Neural cell (in vitro differentiated cells): ENCODE results near the gene FBLN7. TPM values are rescaled to one million over a fixed set of nuclear protein-coding genes. Genes with fewer than 3 reads are reported as not detected.
"Not testable (repeated sequence)": the region's sequence is repeated elsewhere in the genome, so short reads cannot be mapped to it uniquely, and the experiment has no call there.

ENCODE experiments used
- H2AFZ ChIP-seq: fragments of 200-600, 300-800 bp; sonication (generic), shearing (Covaris generic); 2 replicates; pipeline ENCODE4 v1.6.0; 2014; ENCODE audit warnings: low read depth, mild to moderate bottlenecking, antibody characterized with exemption, low read length, moderate library complexity
- H3F3A ChIP-seq: fragments of 200-600 bp; shearing (Covaris generic); 2 replicates; pipeline ENCODE4 v1.6.1; 2016; ENCODE audit warnings: mild to moderate bottlenecking, moderate library complexity, mixed read lengths, antibody characterized with exemption, low read length; ENCODE audit not compliant: insufficient read depth, poor library complexity, severe bottlenecking
- H3K27ac ChIP-seq: fragments of 200-600, 300-800 bp; sonication (generic), shearing (Covaris generic); 2 replicates; pipeline ENCODE4 v1.5.1; 2014; ENCODE audit warnings: mild to moderate bottlenecking, low read length, moderate library complexity
- H3K27me3 ChIP-seq: fragments of 300-800, 200-600 bp; sonication (generic), shearing (Covaris generic); 2 replicates; pipeline ENCODE4 v1.6.0; 2014; ENCODE audit warnings: mild to moderate bottlenecking, low read depth, low read length, moderate library complexity; ENCODE audit not compliant: insufficient read depth
- H3K36me3 ChIP-seq: fragments of 300-800, 200-600 bp; sonication (generic), shearing (Covaris generic); 2 replicates; pipeline ENCODE4 v1.5.1; 2014; ENCODE audit warnings: mild to moderate bottlenecking, antibody characterized with exemption, low read length, moderate library complexity; ENCODE audit not compliant: insufficient read depth
- H3K4me2 ChIP-seq: fragments of 300-800, 200-600 bp; sonication (generic), shearing (Covaris generic); 2 replicates; pipeline ENCODE4 v1.6.0; 2014; ENCODE audit warnings: mild to moderate bottlenecking, low read length
- H3K4me3 ChIP-seq: fragments of 300-800, 200-600 bp; sonication (generic), shearing (Covaris generic); 2 replicates; pipeline ENCODE4 v1.5.1; 2014; ENCODE audit warnings: mild to moderate bottlenecking, low read length, moderate library complexity
- H3K79me2 ChIP-seq: fragments of 200-600 bp; shearing (Covaris generic); replicated peaks from 2 replicates; pipeline ENCODE4 v1.6.0; 2014; ENCODE audit warnings: mild to moderate bottlenecking, low read length, moderate library complexity; ENCODE audit not compliant: insufficient read depth
- H3K9ac ChIP-seq: fragments of 300-800, 200-600 bp; sonication (generic), shearing (Covaris generic); 2 replicates; pipeline ENCODE4 v1.6.1; 2016; ENCODE audit warnings: mild to moderate bottlenecking, low read length, mixed read lengths
- H3K9me2 ChIP-seq: fragments of 200-600 bp; shearing (Covaris generic); 2 replicates; pipeline ENCODE4 v1.6.1; 2016; ENCODE audit warnings: mild to moderate bottlenecking, low read length, mixed read lengths; ENCODE audit not compliant: insufficient read depth
- H3K9me3 ChIP-seq: fragments of 200-600, 300-800 bp; sonication (generic), shearing (Covaris generic); 2 replicates; pipeline ENCODE4 v1.6.1; 2016; ENCODE audit warnings: mild to moderate bottlenecking, mixed run types, low read length, moderate library complexity, mixed read lengths
- H4K20me1 ChIP-seq: fragments of 200-600 bp; shearing (Covaris generic); 2 replicates; pipeline ENCODE4 v1.6.1; 2016; ENCODE audit warnings: mild to moderate bottlenecking, mixed run types; ENCODE audit not compliant: insufficient read depth
- CTCF ChIP-seq: fragments of 450-650 bp; IDR thresholded peaks from 2 replicates; pipeline ENCODE4 v1.5.1; 2014; ENCODE audit warnings: antibody characterized with exemption, mild to moderate bottlenecking, moderate library complexity; ENCODE audit not compliant: poor library complexity, severe bottlenecking
- EP300 ChIP-seq: fragments of 450-650 bp; conservative IDR thresholded peaks from 2 replicates; pipeline ENCODE4 v1.6.1; 2014; ENCODE audit warnings: antibody characterized with exemption, mild to moderate bottlenecking, moderate library complexity; ENCODE audit not compliant: poor library complexity, severe bottlenecking
- EZH2 ChIP-seq: fragments of 200-600, 300-800 bp; shearing (Covaris generic), sonication (generic); IDR thresholded peaks from 2 replicates; pipeline ENCODE4 v1.6.1; 2014; ENCODE audit warnings: antibody characterized with exemption, low read length, borderline replicate concordance, mild to moderate bottlenecking; ENCODE audit not compliant: insufficient read depth, poor library complexity, severe bottlenecking
- MXI1 ChIP-seq: fragments of 450-650 bp; conservative IDR thresholded peaks from 2 replicates; pipeline ENCODE4 v1.6.1; 2014; ENCODE audit warnings: antibody characterized with exemption, mild to moderate bottlenecking; ENCODE audit not compliant: poor library complexity, severe bottlenecking
- POLR2AphosphoS5 ChIP-seq: IDR thresholded peaks from 2 replicates; pipeline ENCODE4 v1.6.1; 2012
- RAD21 ChIP-seq: fragments of 450-650 bp; conservative IDR thresholded peaks from 2 replicates; pipeline ENCODE4 v1.6.1; 2014; ENCODE audit warnings: antibody characterized with exemption, mild to moderate bottlenecking, moderate library complexity
- SMC3 ChIP-seq: fragments of 450-650 bp; conservative IDR thresholded peaks from 2 replicates; pipeline ENCODE4 v1.6.1; 2014; ENCODE audit warnings: antibody characterized with exemption, mild to moderate bottlenecking, moderate library complexity; ENCODE audit not compliant: poor library complexity
- TAF1 ChIP-seq: IDR thresholded peaks from 2 replicates; pipeline ENCODE4 v1.6.1; 2012; ENCODE audit warnings: low read depth
- polyA plus RNA-seq: library from polyadenylated mRNA; depleted of rRNA; stranded (reverse); fragments of >200 nt; gene quantifications from 2 replicates; pipeline ENCODE4 v1.2.3, GENCODE V29; 2014
- TF ChIP-seq, protein P1 (sequence below): IDR thresholded peaks from 2 replicates; pipeline ENCODE4 v1.6.1; 2012; ENCODE audit warnings: borderline replicate concordance

Gene FBLN7
- polyA plus RNA-seq, 1 donor from 2014 or later = not detected

GRCh38 chr2:112204411-112204810 lies 66.2 kb downstream of the FBLN7 start:
- H3K27me3 ChIP-seq = no peaks in the 10 kb centered on the region
- no peaks in the 10 kb centered on the region for H4K20me1 ChIP-seq
- TF ChIP-seq MXI1 (no peak), EP300 (no peak), TAF1 (no peak), CTCF (no peak), RAD21 (no peak)
- TF ChIP-seq, protein P1, sequence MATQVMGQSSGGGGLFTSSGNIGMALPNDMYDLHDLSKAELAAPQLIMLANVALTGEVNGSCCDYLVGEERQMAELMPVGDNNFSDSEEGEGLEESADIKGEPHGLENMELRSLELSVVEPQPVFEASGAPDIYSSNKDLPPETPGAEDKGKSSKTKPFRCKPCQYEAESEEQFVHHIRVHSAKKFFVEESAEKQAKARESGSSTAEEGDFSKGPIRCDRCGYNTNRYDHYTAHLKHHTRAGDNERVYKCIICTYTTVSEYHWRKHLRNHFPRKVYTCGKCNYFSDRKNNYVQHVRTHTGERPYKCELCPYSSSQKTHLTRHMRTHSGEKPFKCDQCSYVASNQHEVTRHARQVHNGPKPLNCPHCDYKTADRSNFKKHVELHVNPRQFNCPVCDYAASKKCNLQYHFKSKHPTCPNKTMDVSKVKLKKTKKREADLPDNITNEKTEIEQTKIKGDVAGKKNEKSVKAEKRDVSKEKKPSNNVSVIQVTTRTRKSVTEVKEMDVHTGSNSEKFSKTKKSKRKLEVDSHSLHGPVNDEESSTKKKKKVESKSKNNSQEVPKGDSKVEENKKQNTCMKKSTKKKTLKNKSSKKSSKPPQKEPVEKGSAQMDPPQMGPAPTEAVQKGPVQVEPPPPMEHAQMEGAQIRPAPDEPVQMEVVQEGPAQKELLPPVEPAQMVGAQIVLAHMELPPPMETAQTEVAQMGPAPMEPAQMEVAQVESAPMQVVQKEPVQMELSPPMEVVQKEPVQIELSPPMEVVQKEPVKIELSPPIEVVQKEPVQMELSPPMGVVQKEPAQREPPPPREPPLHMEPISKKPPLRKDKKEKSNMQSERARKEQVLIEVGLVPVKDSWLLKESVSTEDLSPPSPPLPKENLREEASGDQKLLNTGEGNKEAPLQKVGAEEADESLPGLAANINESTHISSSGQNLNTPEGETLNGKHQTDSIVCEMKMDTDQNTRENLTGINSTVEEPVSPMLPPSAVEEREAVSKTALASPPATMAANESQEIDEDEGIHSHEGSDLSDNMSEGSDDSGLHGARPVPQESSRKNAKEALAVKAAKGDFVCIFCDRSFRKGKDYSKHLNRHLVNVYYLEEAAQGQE = no peak
- no peaks in the 10 kb centered on the region for H3K36me3 ChIP-seq
- no peak overlapping the region for H2AFZ ChIP-seq
- H3K9me2 ChIP-seq = no peaks in the 10 kb centered on the region
- no peak overlapping the region for H3K4me3 ChIP-seq
- no peak overlapping the region for H3K4me2 ChIP-seq
- H3F3A ChIP-seq = no peaks in the 10 kb centered on the region
- H3K79me2 ChIP-seq = no peaks in the 10 kb centered on the region
- no peak overlapping the region for H3K27ac ChIP-seq
- no peak overlapping the region for H3K9ac ChIP-seq
- H3K9me3 ChIP-seq = no peaks in the 10 kb centered on the region

DNA sequence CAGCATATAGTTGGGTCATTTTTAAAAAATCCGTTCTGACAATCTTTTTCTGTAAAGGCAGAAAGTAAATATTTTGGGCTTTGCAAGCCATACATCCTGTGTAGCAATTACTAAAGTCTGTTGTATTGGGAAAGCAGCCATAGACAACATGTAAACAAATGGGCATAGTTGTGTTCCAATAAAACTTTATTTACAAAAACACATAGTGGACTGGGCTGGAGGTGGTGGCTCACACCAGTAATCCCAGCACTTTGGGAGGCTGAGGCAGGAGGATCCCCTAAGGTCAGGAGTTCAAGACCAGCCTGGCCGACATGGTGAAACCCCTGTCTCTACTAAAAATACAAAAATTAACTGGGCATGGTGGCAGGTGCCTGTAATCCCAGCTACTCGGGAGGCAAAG lies 69.7 kb downstream of the FBLN7 start:
- not testable (repeated sequence) for H3K9me3 ChIP-seq, H3K9me2 ChIP-seq, H3F3A ChIP-seq, H3K36me3 ChIP-seq, H3K4me2 ChIP-seq, H4K20me1 ChIP-seq, H3K27ac ChIP-seq, H3K4me3 ChIP-seq, H3K79me2 ChIP-seq, H3K27me3 ChIP-seq, H2AFZ ChIP-seq, H3K9ac ChIP-seq

DNA sequence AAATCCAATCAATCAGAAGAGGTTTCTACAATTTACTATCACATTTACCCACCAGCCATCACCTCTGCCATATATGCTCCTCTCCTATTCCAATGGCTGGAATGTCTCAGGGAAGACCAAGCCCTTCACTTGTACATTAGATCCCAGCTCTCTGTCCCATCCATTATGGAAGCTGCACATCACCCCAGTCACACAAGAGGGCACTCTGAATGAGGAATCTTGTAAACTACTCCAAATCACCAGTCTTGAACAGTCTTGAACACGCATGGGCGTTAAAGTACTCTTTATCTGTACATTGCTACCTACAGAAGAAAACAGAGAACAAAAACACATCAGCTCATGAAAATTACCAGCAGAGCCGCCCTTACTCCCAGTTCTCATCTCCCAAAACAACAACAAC lies 78.0 kb downstream of the FBLN7 start:
- H3K9me2 ChIP-seq = no peaks in the 10 kb centered on the region
- H3K4me3 ChIP-seq = no peak overlapping the region
- no peaks in the 10 kb centered on the region for H3K79me2 ChIP-seq
- TF ChIP-seq MXI1 (no peak), SMC3 (no peak), EZH2 (no peak), TAF1 (no peak), RAD21 (no peak), CTCF (no peak), POLR2AphosphoS5 (no peak), EP300 (no peak)
- TF ChIP-seq, protein P1 = no peak
- no peak overlapping the region for H3K27ac ChIP-seq
- no peak overlapping the region for H2AFZ ChIP-seq
- H3K9me3 ChIP-seq = peaks cover under 1% of the 10 kb centered on the region
- no peaks in the 10 kb centered on the region for H3K27me3 ChIP-seq
- no peak overlapping the region for H3K4me2 ChIP-seq
- no peaks in the 10 kb centered on the region for H3F3A ChIP-seq
- peaks cover 5% of the 10 kb centered on the region for H3K36me3 ChIP-seq
- H3K9ac ChIP-seq = no peak overlapping the region
- no peaks in the 10 kb centered on the region for H4K20me1 ChIP-seq
